Left ventricle myocardium superior (tissue), 1 donor: ENCODE measurements around the gene SLC38A3. TPM values are rescaled to one million over a fixed set of nuclear protein-coding genes. Genes with fewer than 3 reads are reported as not detected.
"Not testable (repeated sequence)": the region's sequence is repeated elsewhere in the genome, so short reads cannot be mapped to it uniquely, and the experiment has no call there.

Experiments used
- ATAC-seq: fragments of 200-7000 bp; cut with Tn5 transposase; one replicate; pipeline ENCODE4 v1.9.1; 2020; ENCODE audit warnings: mild to moderate bottlenecking, moderate library complexity
- DNase-seq: peaks from one replicate; pipeline ENCODE4 v3.0.0-alpha.2; 2020
- intact Hi-C: fragments of 100-400 bp; cut with micrococcal nuclease; formaldehyde crosslinking; loops from one replicate; pipeline ENCODE4 v1.11.0; 2022
- total RNA-seq: library from RNA; stranded (reverse); fragmentation: NEBNext Ultra II Directional; extraction: Animal tissue kit (Norgen Biotek cat#: 25700); gene quantifications from one replicate; pipeline ENCODE4 v1.2.1, GENCODE V29; 2021
- donor health status: DM: no; HTN: yes; CAD: no; lungs with severe emphysema.

Gene SLC38A3
- total RNA-seq, 1 donor from 2014 or later, result 10.4 TPM

DNA sequence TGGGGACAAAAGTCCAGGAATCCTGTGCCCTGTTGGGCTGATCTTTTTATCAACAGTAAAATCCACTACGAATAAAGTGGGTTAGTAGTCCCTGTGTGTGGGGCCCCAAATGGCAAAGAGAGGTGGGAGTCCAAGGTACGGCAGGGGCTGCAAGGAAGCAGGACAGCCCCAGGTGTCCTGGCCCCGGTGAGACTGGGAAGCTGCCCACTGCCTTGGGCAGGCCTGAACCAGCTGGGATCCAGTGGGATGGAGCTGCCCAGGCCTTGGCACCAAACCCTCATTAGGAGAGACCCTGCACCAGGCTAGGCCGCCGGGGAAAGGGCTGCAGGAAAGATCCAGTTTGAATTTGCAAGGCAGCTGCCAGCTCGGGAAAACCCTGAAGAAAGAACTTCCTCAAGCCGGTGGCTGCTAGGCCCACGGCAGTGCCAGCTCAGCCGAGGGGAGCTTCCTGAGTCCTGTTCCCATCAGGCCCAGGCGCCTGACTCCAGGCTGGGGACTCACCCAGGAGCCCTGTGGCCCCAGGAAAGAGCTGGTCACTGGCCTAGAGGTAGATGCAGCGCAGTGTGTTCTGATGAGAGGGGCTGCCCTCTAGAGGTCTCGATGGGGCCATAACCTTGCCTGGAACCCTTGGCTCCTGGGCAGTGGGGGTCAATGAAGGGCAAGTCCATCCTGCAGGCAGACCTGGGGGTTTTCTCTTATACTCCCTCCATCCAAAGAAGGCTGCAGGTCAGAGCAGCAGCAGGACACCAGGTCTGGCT lies 16.5 kb downstream of the SLC38A3 start:
- ATAC-seq, result no peak
- DNase-seq, result no peak
- intact Hi-C loops, result no loop called here

DNA sequence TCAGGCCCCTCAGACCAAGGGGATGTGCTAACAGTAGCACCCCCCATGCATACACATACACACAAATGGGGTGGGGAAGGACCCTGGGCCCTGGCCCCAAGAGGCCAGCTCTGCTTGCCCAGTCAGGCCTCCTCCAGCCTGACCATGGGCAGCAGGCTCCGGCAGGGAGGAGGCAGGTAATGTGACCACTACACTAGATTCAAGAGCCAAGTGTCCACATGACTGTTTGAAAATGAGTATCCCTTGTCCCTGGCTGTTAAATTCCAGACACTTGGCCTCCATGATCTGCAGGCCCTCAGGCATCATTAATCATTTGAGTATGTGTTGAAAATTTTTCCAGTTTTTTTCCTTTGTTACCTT lies 17.1 kb downstream of the SLC38A3 start:
- DNase-seq, result no peak
- intact Hi-C loops, result no loop called here
- no peak for ATAC-seq

DNA sequence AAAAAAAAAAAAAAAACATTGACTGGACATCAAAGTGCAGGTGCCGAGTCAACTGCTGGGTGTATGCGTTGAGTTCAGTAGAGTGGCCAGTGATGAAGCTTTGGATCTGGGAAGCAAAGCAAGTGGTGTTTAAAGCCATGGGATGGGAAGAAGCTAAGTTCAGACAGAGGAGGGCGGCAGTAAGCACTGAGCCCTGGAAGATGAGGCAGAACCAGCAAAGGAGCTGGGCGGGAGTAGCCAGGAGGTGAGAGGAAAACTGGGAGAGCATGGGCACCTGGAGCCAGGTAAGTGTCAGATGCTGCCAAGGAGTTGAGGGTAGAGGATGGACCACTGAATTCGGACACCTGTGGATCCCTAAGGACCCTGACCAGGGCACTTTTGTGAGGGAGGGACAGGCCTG lies 19.6 kb downstream of the SLC38A3 start:
- DNase-seq, result no peak
- no peak for ATAC-seq
- intact Hi-C loops, result loop anchor here (5.0 kb wide), 1 partner anchor 32 kb away; the partner anchor contains the start of gene GNAT1

DNA sequence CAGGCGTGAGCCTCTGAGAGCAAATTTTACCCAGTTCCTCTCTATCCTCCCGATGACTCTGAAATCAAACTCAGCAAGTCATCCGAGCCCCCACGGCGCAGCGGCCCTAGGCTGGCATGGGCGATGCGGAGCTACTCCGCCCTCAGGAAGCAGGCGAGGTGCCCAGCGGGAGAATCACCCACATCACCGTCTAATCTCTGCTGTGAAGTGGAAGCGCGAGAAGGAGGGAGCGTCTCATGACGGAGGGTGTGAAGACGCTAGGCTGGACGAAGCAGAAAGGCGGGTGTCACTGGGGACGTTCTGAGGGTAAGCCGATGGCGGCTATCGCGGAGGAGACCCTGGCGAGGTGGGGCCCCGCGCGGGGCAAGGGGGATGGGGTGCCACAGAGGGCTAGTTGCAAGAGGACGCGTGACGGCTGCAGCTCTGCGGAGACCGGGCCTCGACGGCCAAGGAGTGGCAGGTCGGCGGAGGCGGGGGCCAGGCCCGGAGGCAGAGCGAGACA lies 21.9 kb downstream of the SLC38A3 start:
- intact Hi-C loops, result loop anchor here (5.0 kb wide), 1 partner anchor 35 kb away; the partner anchor contains the start of gene GNAT1
- ATAC-seq, result peak; percentile 42
- no peak for DNase-seq

DNA sequence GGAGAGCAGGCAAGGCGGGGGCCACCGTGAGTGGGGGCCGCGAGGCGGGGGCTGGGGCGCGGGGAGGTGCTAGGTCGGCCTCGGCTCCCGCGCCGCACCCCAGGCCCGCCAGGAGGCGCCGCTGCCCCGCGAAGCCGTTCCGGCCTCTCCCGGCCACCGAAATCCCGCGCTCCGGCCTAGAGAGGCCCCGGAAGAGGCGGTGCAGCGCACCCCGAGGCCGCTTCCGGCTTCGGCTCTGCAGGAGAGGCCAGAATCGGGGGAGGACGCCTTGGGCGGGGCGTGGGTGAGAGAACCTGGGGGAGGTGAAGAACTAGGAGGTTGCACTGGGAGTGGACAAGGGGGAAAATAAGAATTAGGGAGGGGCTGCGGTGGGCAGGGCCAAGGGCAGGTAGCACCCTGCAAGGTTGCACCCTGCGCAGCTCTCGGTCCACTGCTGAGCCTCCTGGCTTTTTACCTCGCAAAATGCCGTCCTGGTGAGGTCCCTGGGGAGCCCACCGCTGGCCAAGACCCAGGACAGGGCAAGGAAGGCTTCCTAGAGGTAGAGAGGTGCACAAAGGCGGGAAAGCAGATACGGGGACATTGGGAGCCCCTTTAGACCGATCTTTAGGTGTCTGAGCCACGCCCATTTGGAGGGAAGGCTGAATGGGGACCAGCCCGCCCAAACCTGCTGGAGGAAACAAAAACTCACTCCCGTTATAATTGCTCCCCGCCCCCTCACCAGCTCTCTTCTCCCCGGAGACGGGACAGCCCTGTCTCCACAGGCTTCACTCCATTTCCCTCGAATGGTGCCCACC lies 22.5 kb downstream of the SLC38A3 start:
- ATAC-seq (peak; percentile 92), DNase-seq (peak; percentile 97)
- intact Hi-C loops, result loop anchor here (5.0 kb wide), 1 partner anchor 35 kb away; the partner anchor contains the start of gene GNAT1

DNA sequence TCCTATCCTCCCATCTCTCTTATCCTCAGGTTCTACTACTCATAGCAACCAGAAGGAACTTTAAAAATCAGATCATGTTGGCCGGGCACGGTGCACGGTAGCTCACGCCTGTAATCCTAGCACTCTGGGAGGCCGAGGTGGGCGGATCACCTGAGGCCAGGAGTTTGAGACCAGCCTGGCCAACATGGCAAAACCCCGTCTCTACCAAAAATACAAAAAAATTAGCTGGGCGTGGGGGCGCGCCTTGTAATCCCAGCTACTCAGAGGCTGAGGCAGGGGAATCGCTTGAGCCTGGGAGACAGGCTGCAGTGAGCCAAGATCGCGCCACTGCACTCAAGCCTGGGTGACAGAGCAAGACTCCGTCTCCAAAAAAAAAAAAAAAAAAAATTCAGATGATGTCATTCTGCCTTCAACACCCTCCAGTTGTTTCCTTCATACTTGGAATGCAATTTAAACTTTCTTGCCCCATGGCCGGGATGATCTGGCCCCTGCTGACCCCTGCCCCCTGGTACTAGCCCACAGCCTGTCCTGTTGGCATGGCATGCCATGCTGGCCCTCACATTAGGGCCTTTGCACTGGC lies 23.2 kb downstream of the SLC38A3 start:
- not testable (repeated sequence) for DNase-seq, ATAC-seq
- intact Hi-C loops, result loop anchor here (5.0 kb wide), 1 partner anchor 36 kb away; the partner anchor contains the start of gene GNAT1

DNA sequence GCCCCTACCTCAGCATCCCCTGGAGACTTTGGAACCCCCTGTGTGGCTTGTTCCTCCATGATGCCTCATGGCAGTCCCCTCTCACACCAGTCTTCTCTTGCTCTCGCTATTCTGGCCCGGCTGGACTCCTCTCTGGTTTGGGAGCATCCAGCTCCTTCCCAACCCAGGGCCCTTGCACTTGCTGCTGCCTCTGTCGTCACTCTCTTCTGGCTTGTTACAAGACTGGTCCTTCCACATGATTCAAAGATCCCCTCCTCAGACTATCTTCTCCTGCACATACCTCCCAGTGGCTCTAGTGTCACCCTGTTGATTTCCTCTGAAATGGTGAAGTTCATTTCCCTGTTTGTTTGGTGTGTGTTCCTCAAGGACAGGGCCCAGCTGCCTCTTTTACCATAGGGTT lies 24.4 kb downstream of the SLC38A3 start:
- DNase-seq (no peak), ATAC-seq (no peak)
- intact Hi-C loops, result loop anchor here (5.0 kb wide), 1 partner anchor 37 kb away; the partner anchor contains the start of gene GNAT1

DNA sequence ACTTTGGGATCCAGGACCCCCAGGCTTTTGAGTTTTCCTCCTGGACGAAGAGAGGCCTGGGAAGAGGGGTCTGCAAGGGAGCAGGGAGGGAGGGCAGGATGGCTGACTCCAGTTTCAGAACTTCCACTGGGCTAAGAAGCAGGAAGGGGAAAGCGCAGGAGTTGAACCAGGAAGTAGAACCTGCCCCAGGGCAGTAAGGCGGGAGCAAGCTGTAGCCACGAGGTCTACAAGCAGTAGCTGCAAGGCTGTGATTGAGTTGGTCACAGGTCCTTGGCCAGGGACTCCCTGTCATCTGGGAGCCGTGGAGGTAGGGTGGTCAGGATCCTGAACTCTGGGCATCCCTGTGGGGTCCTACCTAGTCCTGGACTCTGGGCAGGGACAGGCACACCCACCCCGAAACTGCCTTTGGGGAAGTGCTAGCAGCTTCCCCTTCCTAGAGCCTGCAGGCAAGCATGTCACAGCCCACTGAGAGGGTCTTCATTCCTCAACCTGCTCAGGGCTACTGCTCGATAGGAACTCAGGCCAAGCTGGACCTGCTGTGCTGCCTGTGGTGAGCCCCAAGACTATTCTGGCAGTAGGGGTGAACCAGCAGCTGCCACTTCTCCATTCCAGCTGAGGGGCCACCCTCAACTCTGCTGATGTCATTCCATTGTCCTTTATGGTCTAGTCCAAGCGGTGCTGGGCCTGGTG lies 25.2 kb downstream of the SLC38A3 start:
- no peak for ATAC-seq
- intact Hi-C loops, result no loop called here
- DNase-seq, result no peak

DNA sequence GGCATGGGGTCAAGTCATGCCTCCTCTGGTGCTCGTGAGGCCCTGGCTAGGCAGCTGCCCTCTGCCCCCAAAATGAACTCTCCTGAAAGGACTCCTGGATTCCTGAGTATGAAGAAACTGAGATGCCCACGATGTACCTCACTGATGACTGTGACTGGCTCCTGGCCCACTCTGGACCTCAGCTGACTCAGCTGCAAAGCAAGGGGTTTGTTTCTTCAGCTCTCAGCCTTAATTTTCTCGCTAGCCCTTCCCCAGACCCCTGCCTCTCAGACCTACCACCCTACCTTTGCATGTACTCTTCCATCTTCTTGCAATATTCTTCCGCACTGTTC lies 25.7 kb downstream of the SLC38A3 start:
- intact Hi-C loops, result no loop called here

DNA sequence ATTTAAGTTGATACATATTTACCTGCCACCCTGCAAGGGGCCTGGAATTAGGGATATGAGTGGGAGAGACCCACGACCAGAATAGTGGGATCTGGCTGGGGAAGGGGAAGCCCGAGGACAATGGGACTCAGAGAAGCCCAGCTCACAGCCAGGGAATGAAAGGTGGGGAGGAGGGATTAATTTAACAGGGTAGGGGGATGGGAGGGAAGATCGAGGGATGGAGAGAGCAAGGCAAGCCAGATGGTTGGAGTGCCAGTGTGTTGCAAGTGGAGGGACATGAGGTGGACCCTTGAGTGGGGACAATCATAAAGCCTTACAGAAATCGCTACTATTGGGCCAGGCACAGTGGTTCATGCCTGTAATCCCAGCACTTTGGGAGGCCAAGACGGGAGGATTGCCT lies 26.5 kb downstream of the SLC38A3 start:
- intact Hi-C loops, result no loop called here
- ATAC-seq (no peak), DNase-seq (no peak)

More for the DNA sequence above, 25.7 kb downstream of the SLC38A3 start:
- ATAC-seq, result no peak
- no peak for DNase-seq

DNA sequence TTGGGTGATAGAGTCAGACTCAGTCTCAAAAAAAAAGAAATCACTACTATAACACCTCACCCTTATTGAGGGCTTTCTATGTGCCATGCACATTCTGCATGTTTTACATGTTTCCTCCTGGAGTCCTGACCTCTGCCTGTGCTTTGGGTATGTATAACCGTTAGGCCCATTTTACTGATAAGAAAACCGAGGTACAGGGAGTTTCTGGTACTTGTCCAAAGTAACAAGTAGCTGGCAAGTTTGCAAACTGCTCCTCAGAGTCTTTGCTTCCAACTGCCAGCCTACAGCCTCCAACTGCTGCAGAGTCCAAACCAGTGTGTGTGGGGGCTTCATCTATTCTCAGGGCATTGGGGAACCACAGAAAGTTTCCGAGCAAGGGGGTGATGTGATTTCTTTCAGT lies 27.2 kb downstream of the SLC38A3 start:
- intact Hi-C loops, result no loop called here
- no peak for DNase-seq
- no peak for ATAC-seq

DNA sequence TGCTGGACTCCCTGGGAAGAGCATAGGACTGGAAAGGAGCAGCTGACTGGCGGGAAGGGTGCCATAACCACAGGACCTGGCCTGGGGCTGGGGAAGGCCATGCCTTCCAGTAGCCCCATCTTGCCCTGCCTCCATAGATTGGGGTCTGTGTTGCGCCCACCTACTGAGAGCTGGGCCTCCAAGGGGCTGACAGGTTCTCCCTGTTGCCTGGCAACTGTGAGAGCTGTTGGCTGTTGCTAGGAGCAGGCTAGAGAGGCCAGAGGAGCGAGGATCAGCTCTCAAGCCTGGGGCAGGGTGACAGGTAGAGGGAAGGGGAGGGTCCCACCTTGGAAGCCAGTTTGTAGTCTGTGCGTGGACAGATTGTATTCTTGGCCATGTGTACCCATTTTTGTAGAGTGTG lies 28.1 kb downstream of the SLC38A3 start:
- intact Hi-C loops, result no loop called here
- DNase-seq (no peak), ATAC-seq (no peak)

DNA sequence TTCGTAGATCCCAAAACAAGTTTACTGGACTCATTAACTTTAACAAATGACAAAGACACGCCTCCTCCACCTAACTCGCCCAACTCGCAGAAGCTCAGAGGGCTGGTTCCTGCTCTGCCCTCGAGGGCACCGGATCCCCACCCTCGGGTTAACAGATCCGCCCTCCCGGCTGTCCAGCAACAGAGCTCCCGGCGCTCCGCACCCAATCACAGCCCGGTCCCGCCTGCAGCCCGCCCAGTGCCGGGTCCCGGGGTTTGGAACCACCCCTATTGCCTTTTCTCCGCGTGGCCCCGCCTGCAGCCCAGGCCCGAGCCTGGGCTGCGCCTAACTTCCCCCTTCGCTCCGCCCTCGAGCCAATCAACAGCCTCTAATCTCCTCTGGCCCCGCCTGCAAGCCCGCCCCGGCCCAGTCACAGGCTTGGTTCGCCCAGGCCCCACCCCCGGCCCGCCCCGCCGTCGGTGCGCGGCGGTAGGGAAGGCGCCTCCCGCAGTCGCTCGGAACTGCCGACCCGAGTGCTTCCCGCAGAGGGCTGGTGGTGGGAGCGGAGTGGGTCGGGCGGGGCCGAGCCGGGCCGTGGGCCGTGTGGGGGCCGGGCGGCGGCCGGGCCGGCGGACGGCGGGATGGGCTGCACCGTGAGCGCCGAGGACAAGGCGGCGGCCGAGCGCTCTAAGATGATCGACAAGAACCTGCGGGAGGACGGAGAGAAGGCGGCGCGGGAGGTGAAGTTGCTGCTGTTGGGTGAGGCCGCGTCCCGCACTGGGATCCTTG lies 30.8 kb downstream of the SLC38A3 start, which contains the start of gene GNAI2:
TSS of gene GNAI2 (plus strand) at position 489 of the 768 bp plus-strand sequence. CDS start at position 621, 132 bp downstream.
- intact Hi-C loops, result no loop called here
- peak; percentile 99 for DNase-seq
- peak; percentile 89 for ATAC-seq

DNA sequence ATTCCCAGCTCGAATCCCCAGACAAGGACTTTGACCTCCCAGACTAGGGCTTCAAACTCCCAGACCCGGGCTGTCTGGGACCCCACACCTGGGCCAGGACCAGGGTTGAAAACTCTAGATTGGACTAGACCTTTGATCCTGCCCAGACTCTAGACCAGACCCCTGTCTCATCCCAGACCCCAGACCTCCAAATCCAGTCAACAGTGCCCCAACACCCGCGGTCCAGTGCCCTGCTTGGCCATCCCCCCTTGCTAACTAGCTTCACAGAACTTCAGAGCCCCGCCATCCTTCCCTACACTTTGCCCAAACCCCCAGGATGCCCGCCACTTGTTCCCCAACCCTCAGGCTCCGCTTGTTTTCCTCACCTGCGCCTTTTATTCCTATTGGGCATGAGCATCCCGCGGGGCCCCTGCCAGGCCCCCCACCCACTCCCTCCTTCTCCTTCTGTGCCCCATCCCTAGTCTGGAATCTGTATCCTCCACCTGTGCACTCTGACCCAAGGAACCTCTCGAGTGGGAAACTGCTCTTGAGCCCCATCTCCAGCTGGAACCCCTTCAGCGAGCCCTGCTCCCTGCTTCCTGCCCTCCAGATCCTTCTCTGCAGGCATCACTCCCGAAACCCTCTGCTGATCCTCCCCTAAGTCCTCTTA lies 31.5 kb downstream of the SLC38A3 start:
- intact Hi-C loops, result no loop called here
- ATAC-seq (no peak), DNase-seq (no peak)

DNA sequence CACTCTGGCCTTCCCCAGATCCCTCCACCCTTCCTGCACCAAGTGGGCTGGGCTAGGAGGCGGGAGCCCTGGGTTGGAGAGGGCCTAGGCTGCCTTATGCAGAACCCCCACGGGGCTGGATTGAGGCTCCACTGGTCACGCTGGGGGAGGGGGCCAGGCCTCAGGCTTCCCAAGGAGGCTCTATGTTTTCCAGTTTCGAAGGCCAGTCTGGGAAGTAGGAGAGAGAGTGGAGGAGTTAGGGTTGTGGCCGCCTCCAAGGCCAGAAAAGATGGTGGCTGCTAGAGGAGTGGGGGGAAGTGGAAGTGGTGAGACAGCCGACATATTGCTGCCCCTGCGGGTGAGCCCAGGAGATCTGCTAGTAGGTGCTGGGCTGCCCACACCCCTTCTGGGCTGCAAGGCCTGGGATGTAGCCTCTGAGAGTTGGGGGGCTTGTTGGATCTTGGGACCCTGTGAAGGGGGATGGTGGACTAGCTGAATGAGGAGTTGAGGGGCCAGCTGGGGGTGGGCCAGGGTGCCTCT lies 32.1 kb downstream of the SLC38A3 start:
- DNase-seq, result peak; percentile 61
- no peak for ATAC-seq
- intact Hi-C loops, result no loop called here

DNA sequence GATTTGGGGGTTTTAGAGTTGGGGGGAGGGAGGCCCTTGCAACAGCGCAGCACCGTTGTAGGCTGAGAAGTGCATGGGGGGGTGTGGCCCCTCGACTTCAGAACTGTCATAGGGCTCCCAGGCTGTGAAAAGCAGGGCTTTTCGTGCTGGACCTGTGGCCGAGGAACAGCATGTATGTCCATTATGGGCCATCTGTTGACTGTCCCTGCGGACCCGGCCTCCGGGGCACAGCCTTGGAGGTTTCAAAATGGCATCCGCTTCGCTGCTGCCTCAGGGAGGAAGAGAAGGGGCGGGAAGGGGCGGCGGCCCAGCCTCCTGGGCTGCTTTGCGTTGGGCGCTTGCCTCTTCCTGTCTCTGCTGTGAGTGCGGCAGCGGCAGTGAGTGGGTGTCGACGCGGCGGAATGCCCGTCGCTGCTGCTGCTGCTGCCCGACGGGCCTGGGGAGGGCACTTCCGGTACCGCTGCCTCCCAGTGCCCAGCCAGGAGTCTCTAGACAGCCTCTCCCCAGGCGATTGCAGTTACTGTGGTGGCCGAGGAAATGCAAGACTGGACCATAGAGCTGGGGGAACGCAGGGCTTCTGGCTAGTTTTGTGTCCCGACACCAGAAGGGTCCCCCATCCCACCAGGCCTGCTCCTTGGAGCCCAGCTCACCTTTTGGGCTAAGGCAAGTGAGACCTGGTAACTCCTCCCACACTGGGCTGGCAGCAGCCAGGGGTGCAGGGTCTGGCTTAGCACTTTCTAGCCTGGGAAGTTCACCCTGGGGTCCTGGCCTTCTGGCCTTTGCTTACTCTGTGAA lies 32.9 kb downstream of the SLC38A3 start:
- intact Hi-C loops, result no loop called here
- DNase-seq (peak; percentile 93), ATAC-seq (peak; percentile 56)

DNA sequence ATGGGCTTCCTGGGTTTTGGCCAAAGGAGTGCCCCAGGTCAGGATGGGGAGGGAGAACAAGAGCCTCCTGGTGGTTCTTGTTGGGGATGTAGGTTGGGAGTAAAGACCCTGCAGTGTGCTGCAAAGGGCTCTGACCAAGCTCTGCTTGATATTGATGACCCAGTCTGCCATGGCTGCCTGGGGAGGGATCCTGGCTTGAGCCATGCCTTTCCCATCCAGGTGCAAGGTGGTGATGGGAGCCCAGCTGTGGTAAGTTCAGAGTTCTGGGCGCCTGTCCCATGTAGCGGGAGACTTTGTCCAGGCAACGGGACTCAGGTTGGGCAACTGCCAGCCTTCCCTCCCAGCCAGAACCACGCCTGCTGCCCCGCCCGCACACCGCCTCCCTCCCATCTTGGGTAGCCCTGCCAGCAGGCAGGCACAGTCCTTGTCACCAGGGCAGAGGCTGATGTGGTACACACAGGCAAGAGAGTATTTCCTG lies 33.5 kb downstream of the SLC38A3 start:
- intact Hi-C loops, result no loop called here
- ATAC-seq (peak; percentile 54), DNase-seq (peak; percentile 93)
